ENCODE data around the gene KANSL1. TPM values are rescaled to one million over a fixed set of nuclear protein-coding genes. Genes with fewer than 3 reads are reported as not detected.

Gene KANSL1
- polyA plus RNA-seq, 2 donors: 14.6 to 25.4 TPM

DNA sequence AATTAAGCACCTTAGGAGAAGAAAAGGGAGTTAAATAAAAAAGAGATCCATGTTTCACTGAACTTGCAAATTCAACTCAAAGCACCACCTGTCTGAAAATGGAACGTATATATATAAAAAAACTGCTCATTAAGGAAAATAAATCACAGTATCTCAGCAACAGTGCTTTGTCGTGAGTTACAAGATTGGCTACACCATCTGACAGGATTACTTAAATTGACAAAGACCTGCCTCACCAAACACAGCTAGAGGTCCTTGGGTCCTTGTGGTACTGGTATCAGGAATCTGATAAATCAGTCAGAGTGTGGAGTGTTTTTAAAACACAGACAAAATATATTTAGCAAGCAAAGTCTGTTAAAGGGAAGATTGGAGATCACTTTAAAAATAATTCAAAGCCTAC, 63.9 kb downstream of the KANSL1 start:
- Histone ChIP-seq H3K4me1 (ENCODE audit: control insufficient read depth in 2 of 2, insufficient read depth in 2 of 2, low read length in 1 of 2) (no peaks in the 10 kb centered on the region), H3K27ac (ENCODE audit: low read depth in 2 of 2, low read length in 1 of 2) (no peak overlapping the region), H3K4me3 (ENCODE audit: low read depth in 1 of 2, low read length in 2 of 2) (no peak overlapping the region), H3K27me3 (ENCODE audit: control insufficient read depth in 1 of 2, insufficient read depth in 2 of 2, low read length in 2 of 2) (no peaks in the 10 kb centered on the region), H3K9me3 (ENCODE audit: control insufficient read depth in 2 of 2, insufficient read depth in 1 of 2, low read depth in 1 of 2, low read length in 1 of 2) (no peaks in the 10 kb centered on the region), H3K36me3 (ENCODE audit: control insufficient read depth in 2 of 2, insufficient read depth in 2 of 2, low read length in 1 of 2) (no peaks in the 10 kb centered on the region)
- 41 to 50% methylated on average over 2 of the region's 2 CpGs for WGBS, 2 donors

DNA sequence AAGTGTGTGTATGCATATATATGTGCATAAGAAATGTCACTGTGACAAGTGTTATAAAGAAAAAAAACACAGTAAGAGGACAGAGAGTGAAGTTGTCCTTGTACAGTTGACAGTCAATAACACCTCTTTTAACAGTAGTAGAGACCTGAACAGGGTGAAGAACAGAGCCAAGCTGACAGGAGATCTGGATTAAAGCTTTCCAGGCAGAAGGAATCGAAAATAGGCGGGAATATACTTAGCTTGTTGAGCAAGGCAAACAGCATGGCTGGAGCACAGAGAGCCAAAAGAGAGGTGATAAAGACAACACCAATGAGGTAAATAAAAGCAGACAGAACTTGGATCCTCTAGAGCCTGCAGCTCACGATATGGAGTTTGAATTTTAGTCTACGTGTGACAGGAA, 64.8 kb downstream of the KANSL1 start:
- Histone ChIP-seq H3K9me3 (ENCODE audit: control insufficient read depth in 2 of 2, insufficient read depth in 1 of 2, low read depth in 1 of 2, low read length in 1 of 2) (no peaks in the 10 kb centered on the region), H3K27ac (ENCODE audit: low read depth in 2 of 2, low read length in 1 of 2) (no peak overlapping the region), H3K36me3 (ENCODE audit: control insufficient read depth in 2 of 2, insufficient read depth in 2 of 2, low read length in 1 of 2) (no peaks in the 10 kb centered on the region), H3K4me3 (ENCODE audit: low read depth in 1 of 2, low read length in 2 of 2) (no peak overlapping the region), H3K27me3 (ENCODE audit: control insufficient read depth in 1 of 2, insufficient read depth in 2 of 2, low read length in 2 of 2) (no peaks in the 10 kb centered on the region), H3K4me1 (ENCODE audit: control insufficient read depth in 2 of 2, insufficient read depth in 2 of 2, low read length in 1 of 2) (no peaks in the 10 kb centered on the region)
- WGBS, 2 donors: 75 to 85% methylated on average over 4 of the region's 4 CpGs

DNA sequence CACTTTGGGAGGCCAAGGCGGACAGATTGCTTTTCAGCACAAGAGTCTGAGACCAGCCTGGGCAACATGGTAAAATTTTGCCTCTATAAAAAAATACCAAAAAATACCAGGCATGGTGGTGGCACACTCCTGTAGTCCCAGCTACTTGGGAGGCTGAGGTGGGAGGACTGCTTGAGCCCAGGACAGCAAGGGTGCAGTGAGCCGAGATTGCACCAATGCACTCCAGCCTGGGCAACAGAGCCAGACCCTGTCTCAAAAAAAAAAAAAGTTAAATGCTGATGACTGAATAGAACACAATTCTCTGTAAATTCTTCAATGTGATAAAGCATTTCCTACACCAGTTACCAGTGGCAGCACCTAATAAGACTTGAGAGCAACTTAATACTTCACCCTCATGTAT, 65.7 kb downstream of the KANSL1 start:
- no peak overlapping the region for H3K4me3 ChIP-seq (ENCODE audit: low read depth in 1 of 2, low read length in 2 of 2)
- no peaks in the 10 kb centered on the region for H3K9me3 ChIP-seq (ENCODE audit: control insufficient read depth in 2 of 2, insufficient read depth in 1 of 2, low read depth in 1 of 2, low read length in 1 of 2)
- no peaks in the 10 kb centered on the region for H3K36me3 ChIP-seq (ENCODE audit: control insufficient read depth in 2 of 2, insufficient read depth in 2 of 2, low read length in 1 of 2)
- 99% methylated on average over 2 of the region's 2 CpGs for WGBS, 2 donors
- no peaks in the 10 kb centered on the region for H3K27me3 ChIP-seq (ENCODE audit: control insufficient read depth in 1 of 2, insufficient read depth in 2 of 2, low read length in 2 of 2)
- no peaks in the 10 kb centered on the region for H3K4me1 ChIP-seq (ENCODE audit: control insufficient read depth in 2 of 2, insufficient read depth in 2 of 2, low read length in 1 of 2)
- no peak overlapping the region for H3K27ac ChIP-seq (ENCODE audit: low read depth in 2 of 2, low read length in 1 of 2)

GRCh38 chr17:46126840-46127239, 66.4 kb downstream of the KANSL1 start:
- WGBS, 2 donors: 100% methylated on average over 1 of the region's 1 CpG
- H3K27ac ChIP-seq (ENCODE audit: low read depth in 2 of 2, low read length in 1 of 2): no peak overlapping the region
- no peaks in the 10 kb centered on the region for H3K27me3 ChIP-seq (ENCODE audit: control insufficient read depth in 1 of 2, insufficient read depth in 2 of 2, low read length in 2 of 2)
- H3K4me3 ChIP-seq (ENCODE audit: low read depth in 1 of 2, low read length in 2 of 2): no peak overlapping the region
- H3K4me1 ChIP-seq (ENCODE audit: control insufficient read depth in 2 of 2, insufficient read depth in 2 of 2, low read length in 1 of 2): no peaks in the 10 kb centered on the region
- no peaks in the 10 kb centered on the region for H3K9me3 ChIP-seq (ENCODE audit: control insufficient read depth in 2 of 2, insufficient read depth in 1 of 2, low read depth in 1 of 2, low read length in 1 of 2)
- H3K36me3 ChIP-seq (ENCODE audit: control insufficient read depth in 2 of 2, insufficient read depth in 2 of 2, low read length in 1 of 2): no peaks in the 10 kb centered on the region

GRCh38 chr17:46125831-46126230, 67.4 kb downstream of the KANSL1 start:
- Histone ChIP-seq H3K9me3 (ENCODE audit: control insufficient read depth in 2 of 2, insufficient read depth in 1 of 2, low read depth in 1 of 2, low read length in 1 of 2) (no peaks in the 10 kb centered on the region), H3K4me3 (ENCODE audit: low read depth in 1 of 2, low read length in 2 of 2) (no peak overlapping the region), H3K27ac (ENCODE audit: low read depth in 2 of 2, low read length in 1 of 2) (no peak overlapping the region), H3K27me3 (ENCODE audit: control insufficient read depth in 1 of 2, insufficient read depth in 2 of 2, low read length in 2 of 2) (no peaks in the 10 kb centered on the region), H3K36me3 (ENCODE audit: control insufficient read depth in 2 of 2, insufficient read depth in 2 of 2, low read length in 1 of 2) (no peaks in the 10 kb centered on the region), H3K4me1 (ENCODE audit: control insufficient read depth in 2 of 2, insufficient read depth in 2 of 2, low read length in 1 of 2) (no peaks in the 10 kb centered on the region)
- WGBS, 2 donors: 85 to 95% methylated on average over 6 of the region's 6 CpGs

- Histone ChIP-seq H3K4me1 (ENCODE audit: control insufficient read depth in 2 of 2, insufficient read depth in 2 of 2, low read length in 1 of 2) (no peaks in the 10 kb centered on the region), H3K27ac (ENCODE audit: low read depth in 2 of 2, low read length in 1 of 2) (no peak overlapping the region), H3K36me3 (ENCODE audit: control insufficient read depth in 2 of 2, insufficient read depth in 2 of 2, low read length in 1 of 2) (no peaks in the 10 kb centered on the region), H3K4me3 (ENCODE audit: low read depth in 1 of 2, low read length in 2 of 2) (no peak overlapping the region), H3K9me3 (ENCODE audit: control insufficient read depth in 2 of 2, insufficient read depth in 1 of 2, low read depth in 1 of 2, low read length in 1 of 2) (no peaks in the 10 kb centered on the region), H3K27me3 (ENCODE audit: control insufficient read depth in 1 of 2, insufficient read depth in 2 of 2, low read length in 2 of 2) (no peaks in the 10 kb centered on the region)
- WGBS, 2 donors: 85 to 86% methylated on average over 7 of the region's 7 CpGs
Observed at GRCh38 chr17:46124695-46125592, 68.3 kb downstream of the KANSL1 start.

DNA sequence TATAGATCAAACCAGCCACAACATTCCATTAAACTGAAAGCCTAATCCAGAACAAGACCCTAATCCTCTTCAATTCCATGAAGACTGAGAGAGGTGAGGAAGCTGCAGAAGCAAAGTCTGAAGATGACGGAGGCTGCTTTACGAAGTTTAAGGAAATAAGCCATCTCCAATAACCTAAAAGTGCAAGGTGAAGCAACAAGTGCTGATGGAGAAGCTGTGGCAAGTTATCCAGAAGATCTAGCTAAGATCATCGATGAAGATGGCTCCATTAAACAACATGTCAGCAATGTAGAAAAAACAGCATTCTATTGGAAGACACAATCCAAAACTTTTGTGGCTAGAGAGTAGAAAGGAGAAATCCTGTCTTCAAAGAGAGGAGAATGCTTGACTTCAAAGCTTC, 69.6 kb downstream of the KANSL1 start:
- no peak overlapping the region for H3K4me3 ChIP-seq (ENCODE audit: low read depth in 1 of 2, low read length in 2 of 2)
- no peaks in the 10 kb centered on the region for H3K27me3 ChIP-seq (ENCODE audit: control insufficient read depth in 1 of 2, insufficient read depth in 2 of 2, low read length in 2 of 2)
- 92 to 98% methylated on average over 3 of the region's 3 CpGs for WGBS, 2 donors
- H3K36me3 ChIP-seq (ENCODE audit: control insufficient read depth in 2 of 2, insufficient read depth in 2 of 2, low read length in 1 of 2): no peaks in the 10 kb centered on the region
- H3K9me3 ChIP-seq (ENCODE audit: control insufficient read depth in 2 of 2, insufficient read depth in 1 of 2, low read depth in 1 of 2, low read length in 1 of 2): no peaks in the 10 kb centered on the region
- H3K4me1 ChIP-seq (ENCODE audit: control insufficient read depth in 2 of 2, insufficient read depth in 2 of 2, low read length in 1 of 2): no peaks in the 10 kb centered on the region
- no peak overlapping the region for H3K27ac ChIP-seq (ENCODE audit: low read depth in 2 of 2, low read length in 1 of 2)

DNA sequence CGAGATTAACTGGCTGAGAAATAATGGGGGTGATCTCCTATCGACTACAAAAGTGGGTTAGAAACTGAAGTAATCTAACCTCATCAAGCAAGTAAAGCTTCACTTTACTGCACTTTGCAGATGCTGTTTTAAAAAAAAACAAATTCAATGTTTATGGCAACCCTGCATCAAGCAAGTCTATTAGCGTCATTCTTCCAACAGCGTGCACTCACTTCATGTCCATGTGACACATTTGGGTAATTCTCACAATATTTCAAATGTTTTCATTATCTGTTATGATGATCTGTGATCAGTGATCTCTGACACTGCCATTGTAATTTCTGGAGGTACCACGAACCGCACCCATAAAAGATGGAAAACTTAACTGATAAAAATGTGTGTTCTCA, 70.8 kb downstream of the KANSL1 start:
- H3K4me1 ChIP-seq (ENCODE audit: control insufficient read depth in 2 of 2, insufficient read depth in 2 of 2, low read length in 1 of 2): no peaks in the 10 kb centered on the region

GRCh38 chr17:46121841-46122485, 71.3 kb downstream of the KANSL1 start:
- Histone ChIP-seq H3K4me3 (ENCODE audit: low read depth in 1 of 2, low read length in 2 of 2) (no peak overlapping the region), H3K36me3 (ENCODE audit: control insufficient read depth in 2 of 2, insufficient read depth in 2 of 2, low read length in 1 of 2) (no peaks in the 10 kb centered on the region), H3K9me3 (ENCODE audit: control insufficient read depth in 2 of 2, insufficient read depth in 1 of 2, low read depth in 1 of 2, low read length in 1 of 2) (no peaks in the 10 kb centered on the region), H3K4me1 (ENCODE audit: control insufficient read depth in 2 of 2, insufficient read depth in 2 of 2, low read length in 1 of 2) (no peaks in the 10 kb centered on the region), H3K27ac (ENCODE audit: low read depth in 2 of 2, low read length in 1 of 2) (no peak overlapping the region), H3K27me3 (ENCODE audit: control insufficient read depth in 1 of 2, insufficient read depth in 2 of 2, low read length in 2 of 2) (no peaks in the 10 kb centered on the region)
- 52 to 59% methylated on average over 5 of the region's 5 CpGs for WGBS, 2 donors

More for the DNA sequence above, 70.8 kb downstream of the KANSL1 start:
- Histone ChIP-seq H3K4me3 (ENCODE audit: low read depth in 1 of 2, low read length in 2 of 2) (no peak overlapping the region), H3K27ac (ENCODE audit: low read depth in 2 of 2, low read length in 1 of 2) (no peak overlapping the region), H3K36me3 (ENCODE audit: control insufficient read depth in 2 of 2, insufficient read depth in 2 of 2, low read length in 1 of 2) (no peaks in the 10 kb centered on the region), H3K9me3 (ENCODE audit: control insufficient read depth in 2 of 2, insufficient read depth in 1 of 2, low read depth in 1 of 2, low read length in 1 of 2) (no peaks in the 10 kb centered on the region), H3K27me3 (ENCODE audit: control insufficient read depth in 1 of 2, insufficient read depth in 2 of 2, low read length in 2 of 2) (no peaks in the 10 kb centered on the region)
- WGBS, 2 donors: 76 to 79% methylated on average over 6 of the region's 6 CpGs
